Common myeloid progenitor, CD34-positive (primary cell): ENCODE measurements around the gene NIM1K. TPM values are rescaled to one million over a fixed set of nuclear protein-coding genes. Genes with fewer than 3 reads are reported as not detected.

Experiments used
- CTCF ChIA-PET: fragments of 350-600 bp; sonication (Branson Sonifier 250); formaldehyde crosslinking; loops from one replicate; lab custom pipeline; 2021; ENCODE audit warnings: antibody characterized with exemption; lab: Charles Lee
- POLR2A ChIA-PET: fragments of 350-600 bp; sonication (Branson Sonifier 250); formaldehyde crosslinking; loops from one replicate; lab custom pipeline; 2021; ENCODE audit warnings: antibody characterized with exemption; lab: Charles Lee
- DNase-seq, 3 donors: peaks; one replicate each; pipeline versions ENCODE4 v3.0.0 to v3.0.0-alpha.2; 2013
- H3K27ac ChIP-seq, 2 experiments: 1 replicate in 1 of 2; 2 replicates in 1 of 2; pipeline ENCODE4 v1.7.0; 2013; ENCODE audit warnings: inconsistent platforms in 2 of 2, low read length in 2 of 2, mild to moderate bottlenecking in 2 of 2, low read depth in 1 of 2, moderate library complexity in 1 of 2; ENCODE audit not compliant: severe bottlenecking in 2 of 2, insufficient read depth in 1 of 2, poor library complexity in 1 of 2
- H3K27me3 ChIP-seq, 5 experiments: replicated peaks in 2 of 5; 1 replicate in 3 of 5; 2 replicates in 2 of 5; pipeline versions ENCODE4 v1.6.1 to v1.7.0; 2013; ENCODE audit warnings: low read length in 4 of 5, mild to moderate bottlenecking in 2 of 5, moderate library complexity in 2 of 5, inconsistent platforms in 1 of 5; ENCODE audit not compliant: insufficient read depth in 5 of 5, control insufficient read depth in 4 of 5
- H3K36me3 ChIP-seq, 4 experiments: 1 replicate in 2 of 4; 2 replicates in 2 of 4; pipeline versions ENCODE4 v1.6.1 to v1.7.0; 2013; ENCODE audit warnings: low read length in 3 of 4, control low read depth in 1 of 4, mild to moderate bottlenecking in 1 of 4; ENCODE audit not compliant: control insufficient read depth in 4 of 4, insufficient read depth in 4 of 4
- H3K4me1 ChIP-seq, 4 experiments: 1 replicate in 3 of 4; 2 replicates in 1 of 4; pipeline versions ENCODE4 v1.6.1 to v1.7.1; 2013; ENCODE audit warnings: low read length in 3 of 4, mild to moderate bottlenecking in 3 of 4, control low read depth in 1 of 4, inconsistent platforms in 1 of 4, moderate library complexity in 1 of 4; ENCODE audit not compliant: control insufficient read depth in 4 of 4, insufficient read depth in 4 of 4; ENCODE audit errors: control extremely low read depth in 1 of 4
- H3K4me3 ChIP-seq, 7 experiments: 1 replicate in 4 of 7; 2 replicates in 3 of 7; pipeline versions ENCODE4 v1.5.1 to v1.7.0; 2013; ENCODE audit warnings: mild to moderate bottlenecking in 7 of 7, low read length in 6 of 7, moderate library complexity in 6 of 7, inconsistent platforms in 2 of 7, low read depth in 2 of 7, control low read depth in 1 of 7; ENCODE audit not compliant: insufficient read depth in 4 of 7, control insufficient read depth in 1 of 7; ENCODE audit errors: extremely low read depth in 1 of 7
- H3K9me3 ChIP-seq, 5 experiments: 1 replicate in 4 of 5; 2 replicates in 1 of 5; pipeline versions ENCODE4 v1.6.1 to v1.7.1; 2013; ENCODE audit warnings: low read length in 4 of 5, mild to moderate bottlenecking in 2 of 5, inconsistent platforms in 1 of 5, low read depth in 1 of 5, moderate library complexity in 1 of 5; ENCODE audit not compliant: control insufficient read depth in 4 of 5, insufficient read depth in 2 of 5; ENCODE audit errors: control extremely low read depth in 1 of 5
- WGBS: methylation state at CpG from one replicate; pipeline ENCODE4 v1.1.5; 2013; ENCODE audit not compliant: insufficient coverage; 5-methylcytosine and 5-hydroxymethylcytosine counted together
- polyA plus RNA-seq: library from polyadenylated mRNA; unstranded; fragments of 120-200 nt; gene quantifications from one replicate; pipeline ENCODE4 v1.2.1, GENCODE V29; 2013

Gene NIM1K
- 0.13 TPM for polyA plus RNA-seq

GRCh38 chr5:43191740-43192557 is at the start of gene NIM1K:
TSS of gene NIM1K (plus strand) at chr5:43192225. CDS start at chr5:43245776, 53,551 bp downstream.
- POLR2A ChIA-PET = no interaction called here

DNA sequence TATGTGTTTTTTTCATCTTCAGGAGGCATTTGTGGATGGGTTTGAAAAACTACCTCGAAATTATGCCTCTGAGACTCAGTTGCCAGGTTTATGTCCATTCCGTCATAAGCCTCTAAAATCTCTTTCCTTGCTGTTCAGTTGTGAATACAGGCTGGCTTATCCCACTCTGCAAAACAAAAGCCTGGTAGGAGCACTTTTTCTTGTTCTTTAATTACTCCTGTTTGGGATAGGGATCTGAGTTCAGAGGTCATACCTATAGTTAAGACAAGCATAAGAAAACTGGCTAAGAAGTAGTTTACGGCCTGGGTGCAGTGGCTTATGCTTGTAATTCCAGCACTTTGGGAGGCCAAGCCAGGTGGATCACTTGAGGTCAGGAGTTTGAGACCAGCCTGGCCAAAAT is 47.0 kb upstream of the NIM1K start:
- no peak overlapping the region for H3K27ac ChIP-seq
- H3K9me3 ChIP-seq = no peaks in the 10 kb centered on the region
- DNase-seq = no peak
- H3K4me3 ChIP-seq = no peak overlapping the region
- no peaks in the 10 kb centered on the region for H3K27me3 ChIP-seq
- CTCF ChIA-PET = no interaction called here
- H3K4me1 ChIP-seq = no peaks in the 10 kb centered on the region
- POLR2A ChIA-PET = no interaction called here
- WGBS = 97% methylated on average over 3 of the region's 3 CpGs
- H3K36me3 ChIP-seq = peaks cover 5 to 39% (median 23%) of the 10 kb centered on the region in 4 experiments

More at GRCh38 chr5:43191740-43192557, at the start of gene NIM1K:
- Histone ChIP-seq H3K9me3 (no peaks in the 10 kb centered on the region), H3K27ac (no peak within 1 kb of the TSS), H3K4me3 (peak within 1 kb of the TSS in 6 of 7 experiments; percentile 46 to 73 (median 61)), H3K4me1 (peaks cover 2 to 23% (median 20%) of the 10 kb centered on the region in 4 experiments), H3K36me3 (no peaks in the 10 kb centered on the region), H3K27me3 (peaks cover 0 to 48% (median 16%) of the 10 kb centered on the region in 5 experiments)
- under 1% methylated on average over 48 of the region's 64 CpGs for WGBS
- CTCF ChIA-PET = interaction anchor here (1.0 to 1.2 kb wide), 2 partner anchors 11 to 73 kb away, joined by 3 read pairs; no protein-coding TSS in a partner anchor
- DNase-seq = peak in 2 of 3 donors; percentile 74 to 75

- POLR2A ChIA-PET = no interaction called here
- Histone ChIP-seq H3K27me3 (no peaks in the 10 kb centered on the region), H3K4me1 (no peaks in the 10 kb centered on the region), H3K27ac (no peak overlapping the region), H3K36me3 (peaks cover 8 to 42% (median 27%) of the 10 kb centered on the region in 4 experiments), H3K9me3 (no peaks in the 10 kb centered on the region), H3K4me3 (no peak overlapping the region)
- CTCF ChIA-PET = no interaction called here
- no peak for DNase-seq
- WGBS = no CpG with 5 or more reads among the region's 1 CpG
These were observed 45.1 kb upstream of the NIM1K start for GRCh38 chr5:43146958-43147357.

- ChIA-PET POLR2A (no interaction called here), CTCF (interaction anchor here (1.9 kb wide), 1 partner anchor 42 kb away, joined by 6 read pairs; no protein-coding TSS in a partner anchor)
- DNase-seq = no peak
- WGBS = no CpG with 5 or more reads among the region's 1 CpG
- no peak overlapping the region for H3K4me3 ChIP-seq
- no peaks in the 10 kb centered on the region for H3K4me1 ChIP-seq
- H3K27me3 ChIP-seq = no peaks in the 10 kb centered on the region
- no peak overlapping the region for H3K27ac ChIP-seq
- H3K36me3 ChIP-seq = peaks cover 8 to 48% (median 26%) of the 10 kb centered on the region in 4 experiments
- H3K9me3 ChIP-seq = no peaks in the 10 kb centered on the region
These were observed 43.6 kb upstream of the NIM1K start for GRCh38 chr5:43148417-43148816.

DNA sequence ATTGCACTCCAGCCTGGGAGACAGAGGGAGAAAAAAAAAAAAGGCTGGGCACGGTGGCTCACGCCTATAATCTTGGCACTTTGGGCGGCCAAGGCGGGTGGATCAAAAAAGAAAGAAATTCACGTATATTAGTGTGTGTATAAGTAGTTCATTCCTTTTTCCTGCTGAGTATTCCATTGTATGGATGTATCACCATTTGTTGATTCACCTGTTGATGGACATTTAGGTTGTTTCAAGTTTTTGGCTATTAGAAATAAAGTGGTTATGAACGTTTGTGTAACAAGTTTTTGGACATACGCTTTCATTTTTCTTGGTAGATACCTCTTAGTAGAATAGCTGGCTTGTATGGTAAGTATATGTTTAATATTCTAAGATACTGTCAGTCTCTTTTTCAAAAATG is 42.8 kb upstream of the NIM1K start:
- H3K9me3 ChIP-seq = no peaks in the 10 kb centered on the region
- H3K4me3 ChIP-seq = no peak overlapping the region
- CTCF ChIA-PET = interaction anchor here (1.9 kb wide), 1 partner anchor 43 kb away, joined by 6 read pairs; no protein-coding TSS in a partner anchor
- POLR2A ChIA-PET = no interaction called here
- no peak overlapping the region for H3K27ac ChIP-seq
- 93% methylated on average over 3 of the region's 7 CpGs for WGBS
- no peak for DNase-seq
- no peaks in the 10 kb centered on the region for H3K4me1 ChIP-seq
- H3K27me3 ChIP-seq = no peaks in the 10 kb centered on the region
- H3K36me3 ChIP-seq = peaks cover 8 to 51% (median 27%) of the 10 kb centered on the region in 4 experiments

DNA sequence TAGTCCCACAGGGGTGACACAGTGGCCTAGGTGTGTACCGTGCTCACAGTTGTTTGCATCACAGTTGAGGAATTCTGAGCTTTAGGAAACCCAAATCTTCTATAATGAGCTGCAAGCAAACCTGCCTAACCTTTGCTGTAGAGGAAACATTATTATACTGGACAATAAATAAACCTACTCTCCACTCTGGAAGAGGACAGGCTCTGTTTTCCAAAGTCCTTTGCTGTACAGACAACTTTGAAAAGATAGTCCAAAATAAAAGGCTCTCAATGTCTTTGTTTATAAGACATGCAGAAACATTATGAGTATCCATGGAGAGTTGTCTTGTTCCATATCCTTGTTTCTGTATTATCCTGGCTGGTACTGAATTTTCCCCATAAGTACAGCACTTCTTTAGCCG is 42.0 kb upstream of the NIM1K start:
- POLR2A ChIA-PET = no interaction called here
- WGBS = 100% methylated on average over 1 of the region's 2 CpGs
- CTCF ChIA-PET = no interaction called here

GRCh38 chr5:43150748-43151147 is 41.3 kb upstream of the NIM1K start:
- no peaks in the 10 kb centered on the region for H3K27me3 ChIP-seq
- H3K4me1 ChIP-seq = no peaks in the 10 kb centered on the region
- ChIA-PET POLR2A (no interaction called here), CTCF (interaction anchor here (1.9 kb wide), 1 partner anchor 8 kb away, joined by 7 read pairs; no protein-coding TSS in a partner anchor)
- H3K9me3 ChIP-seq = no peaks in the 10 kb centered on the region
- DNase-seq = no peak
- WGBS = no CpG with 5 or more reads among the region's 2 CpGs
- H3K36me3 ChIP-seq = peaks cover 10 to 52% (median 27%) of the 10 kb centered on the region in 4 experiments
- H3K4me3 ChIP-seq = no peak overlapping the region
- no peak overlapping the region for H3K27ac ChIP-seq

More for the DNA sequence above, 42.0 kb upstream of the NIM1K start:
- Histone ChIP-seq H3K9me3 (no peaks in the 10 kb centered on the region), H3K4me3 (no peak overlapping the region), H3K4me1 (no peaks in the 10 kb centered on the region), H3K36me3 (peaks cover 12 to 52% (median 28%) of the 10 kb centered on the region in 4 experiments), H3K27ac (no peak overlapping the region), H3K27me3 (no peaks in the 10 kb centered on the region)
- DNase-seq = no peak
